ENCODE results near the gene COL12A1.

Gene COL12A1

DNA sequence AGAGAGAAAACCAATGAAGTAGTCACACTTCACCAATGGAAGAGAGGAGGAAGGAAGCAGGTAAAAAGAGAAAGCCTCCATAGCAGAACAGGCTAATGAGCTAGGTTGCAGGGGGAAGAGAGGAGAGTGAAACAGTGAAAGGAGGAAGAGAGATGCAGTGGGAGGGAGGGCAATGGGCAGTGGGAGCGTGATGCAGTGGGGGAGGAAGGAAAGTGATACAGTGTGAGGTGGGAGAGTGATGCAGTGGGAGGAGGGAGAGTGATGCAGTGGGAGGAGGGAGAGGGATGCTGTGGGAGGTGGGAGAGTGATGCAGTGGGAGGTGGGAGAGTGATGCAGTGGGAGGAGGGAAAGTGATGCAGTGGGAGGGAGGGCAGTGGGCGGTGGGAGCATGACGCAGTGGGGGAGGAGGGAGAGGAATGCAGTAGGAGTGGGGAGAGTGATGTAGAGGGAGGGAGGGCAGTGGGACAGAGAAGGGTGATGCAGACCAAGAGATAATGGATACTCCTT lies 29.7 kb downstream of the COL12A1 start:
- no peak for DNase-seq

- no peak for DNase-seq
Observed at GRCh38 chr6:75171986-75172385, 33.9 kb downstream of the COL12A1 start.

DNA sequence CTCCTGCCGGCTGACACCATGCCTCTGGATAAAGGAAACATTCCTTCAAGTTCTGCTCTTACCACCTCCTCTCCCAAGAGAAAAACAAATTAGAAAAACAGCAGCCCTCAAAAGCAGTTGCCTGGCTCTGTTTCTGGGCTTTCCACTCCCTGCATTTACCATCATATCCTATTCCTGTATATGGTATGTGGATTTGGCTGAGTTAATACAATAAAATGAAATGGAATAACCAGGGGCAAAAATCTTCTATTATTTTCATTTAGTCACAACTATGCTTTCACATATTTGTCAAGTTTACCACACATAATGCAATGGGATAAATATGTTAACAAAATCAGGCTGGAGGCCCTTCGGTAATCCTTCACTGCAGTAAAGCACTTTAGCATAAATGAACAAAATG lies 34.3 kb downstream of the COL12A1 start:
- DNase-seq: no peak

GRCh38 chr6:75170691-75171560 lies 34.9 kb downstream of the COL12A1 start:
- no peak for DNase-seq

GRCh38 chr6:75169689-75170586 lies 35.9 kb downstream of the COL12A1 start:
- DNase-seq: no peak

DNA sequence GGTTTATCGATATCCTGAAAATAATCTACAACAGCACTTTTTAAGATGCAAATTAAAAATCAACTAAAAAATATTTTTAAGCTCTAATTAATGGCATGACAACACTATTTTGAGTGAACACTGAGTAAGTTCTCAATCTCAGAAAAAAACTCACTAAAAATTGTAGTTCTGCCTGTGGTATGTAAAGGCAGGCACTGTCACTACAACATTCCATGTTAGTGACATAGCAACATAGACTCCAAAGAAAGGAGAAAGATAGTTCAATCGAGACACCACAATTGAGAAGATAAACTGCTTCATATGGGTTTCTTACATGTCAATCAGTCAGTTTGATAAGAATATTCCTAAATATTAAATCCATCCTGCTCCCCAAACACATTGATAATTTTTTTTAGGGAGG lies 38.0 kb downstream of the COL12A1 start:
- no peak for DNase-seq

- no peak for DNase-seq
Observed at GRCh38 chr6:75167325-75167724, 38.5 kb downstream of the COL12A1 start.

DNA sequence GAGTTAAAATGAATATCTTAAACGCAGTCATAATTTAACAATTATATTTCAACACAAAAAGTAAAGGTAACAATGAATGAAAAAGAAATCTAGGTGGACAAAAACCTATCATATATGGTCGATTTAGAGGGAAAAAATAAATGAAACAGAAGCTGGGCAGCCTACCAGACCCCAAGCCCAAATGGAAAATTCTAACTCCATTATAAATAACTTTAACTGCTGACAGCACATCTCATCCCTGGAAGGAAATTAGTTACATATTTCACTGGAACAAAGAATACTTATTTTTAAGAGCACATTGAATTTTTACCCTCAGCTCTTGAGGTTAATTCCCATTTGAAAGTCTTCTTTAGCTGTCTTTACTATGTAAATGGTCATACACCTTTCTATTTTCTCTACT lies 39.1 kb downstream of the COL12A1 start:
- DNase-seq: no peak

DNA sequence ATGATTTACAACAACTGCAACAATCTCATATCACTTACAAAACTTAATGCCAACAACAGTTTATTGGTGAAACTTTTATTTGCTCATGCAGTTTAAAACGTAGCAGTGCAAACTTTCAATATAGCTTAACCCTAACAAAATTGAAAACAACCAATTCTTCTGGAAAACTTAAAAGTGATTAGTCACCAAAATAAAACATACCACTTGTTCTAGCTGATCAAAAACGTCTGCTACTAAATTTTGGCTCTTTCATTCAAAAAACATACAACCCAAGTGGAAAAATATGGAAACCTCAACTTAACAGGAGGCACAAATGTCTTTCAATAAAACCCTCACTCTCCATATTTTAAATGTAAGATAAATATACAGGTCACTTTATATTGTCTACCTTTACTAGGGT lies 39.6 kb downstream of the COL12A1 start:
- DNase-seq: no peak

- no peak for DNase-seq
Observed at GRCh38 chr6:75158176-75158575, 47.7 kb downstream of the COL12A1 start.

- DNase-seq: no peak
Observed at GRCh38 chr6:75157336-75157735, 48.5 kb downstream of the COL12A1 start.

- no peak for DNase-seq
Observed at GRCh38 chr6:75156186-75156878, 49.5 kb downstream of the COL12A1 start.

DNA sequence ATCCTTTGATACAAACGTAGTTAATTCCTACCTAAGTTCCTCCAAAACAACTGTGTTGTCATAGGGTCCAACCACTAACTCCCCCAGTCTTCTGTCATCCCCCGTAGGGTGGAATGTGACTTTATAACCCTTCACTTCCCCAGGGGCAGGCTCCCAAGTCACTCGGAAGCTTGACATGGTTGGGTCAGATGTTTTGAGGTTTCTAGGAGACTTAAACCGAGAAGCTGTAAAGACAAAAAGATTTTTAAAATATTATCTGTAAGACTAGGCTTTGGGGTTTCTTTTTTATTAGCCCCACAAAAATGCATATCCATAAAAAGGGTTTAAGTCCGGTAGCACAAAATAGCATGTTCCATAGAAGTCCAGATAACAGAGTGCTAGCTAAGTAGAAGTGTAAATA lies 50.2 kb downstream of the COL12A1 start:
- DNase-seq: no peak

- DNase-seq: no peak
Observed at GRCh38 chr6:75154973-75155372, 50.9 kb downstream of the COL12A1 start.

DNA sequence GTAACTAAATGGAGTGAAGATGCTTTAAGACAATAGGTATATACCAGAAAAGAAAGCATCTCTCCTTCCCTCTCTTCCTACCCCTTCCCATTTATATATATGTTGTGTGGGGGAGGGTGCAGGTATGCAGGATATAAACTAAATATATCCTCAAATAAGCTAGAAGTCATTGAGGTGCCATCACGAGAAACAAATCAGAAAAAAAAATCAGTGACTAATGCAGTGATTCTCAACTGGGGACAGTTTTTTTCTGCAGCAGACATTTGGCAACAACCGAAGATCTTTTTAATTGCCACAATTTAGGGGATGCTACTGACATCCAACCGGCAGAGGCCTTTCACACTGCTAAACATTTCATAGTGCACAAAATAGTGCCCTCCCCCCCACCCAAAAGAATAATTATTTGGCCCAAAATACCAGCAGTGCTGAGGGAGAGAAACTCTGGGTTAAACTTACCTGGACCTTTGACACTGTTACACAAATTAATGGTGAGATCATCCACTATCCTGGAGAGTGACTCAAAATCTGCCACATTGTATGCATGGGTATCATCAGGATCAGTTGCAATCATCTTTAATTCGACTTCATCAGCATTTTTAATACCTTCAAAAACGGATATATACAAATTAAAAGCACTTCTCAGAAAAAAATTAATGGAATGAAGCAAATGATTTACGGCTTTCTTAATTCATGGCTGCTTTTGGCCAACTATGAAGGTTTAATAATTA lies 55.0 kb downstream of the COL12A1 start:
- no peak for DNase-seq

GRCh38 chr6:75149696-75150095 lies 56.2 kb downstream of the COL12A1 start:
- no peak for DNase-seq

- DNase-seq: no peak
Observed at GRCh38 chr6:75149240-75149639, 56.6 kb downstream of the COL12A1 start.

DNA sequence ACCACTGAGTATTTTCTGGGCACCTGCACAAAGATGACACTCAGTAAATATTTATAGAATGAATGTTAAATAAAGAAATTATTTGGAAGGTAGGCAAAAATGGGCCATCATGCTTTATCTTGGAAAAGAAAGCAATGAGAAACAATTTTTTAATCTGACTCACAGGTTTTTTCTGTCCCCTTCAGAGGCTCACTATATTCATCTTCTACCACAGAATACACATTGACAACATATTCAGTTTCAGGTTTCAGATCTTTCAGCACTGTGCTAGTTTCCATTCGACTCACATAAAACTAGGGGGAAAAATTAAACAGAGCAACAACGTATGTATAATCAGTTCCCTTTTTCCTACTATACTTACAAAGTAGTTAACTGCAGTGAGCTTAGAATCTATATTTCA lies 58.3 kb downstream of the COL12A1 start:
- no peak for DNase-seq

DNA sequence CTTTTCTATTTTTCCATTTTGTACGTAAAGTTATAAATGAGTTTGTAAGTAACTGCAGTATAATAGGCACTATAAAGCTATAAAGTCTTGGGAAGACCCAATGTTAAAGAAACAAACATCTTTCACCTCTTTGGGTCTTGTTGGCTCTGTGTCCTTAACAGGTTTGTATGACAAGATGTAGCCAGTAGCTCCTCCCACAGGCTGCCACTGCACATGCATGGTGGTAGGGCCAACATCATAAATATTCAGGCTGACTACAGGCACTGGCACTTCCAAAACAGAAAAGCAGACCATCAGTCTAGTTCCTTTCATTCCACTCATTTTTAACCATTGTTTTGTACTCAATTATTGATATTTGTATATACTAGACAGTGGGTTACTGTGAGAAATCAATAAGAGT lies 59.9 kb downstream of the COL12A1 start:
- no peak for DNase-seq

DNA sequence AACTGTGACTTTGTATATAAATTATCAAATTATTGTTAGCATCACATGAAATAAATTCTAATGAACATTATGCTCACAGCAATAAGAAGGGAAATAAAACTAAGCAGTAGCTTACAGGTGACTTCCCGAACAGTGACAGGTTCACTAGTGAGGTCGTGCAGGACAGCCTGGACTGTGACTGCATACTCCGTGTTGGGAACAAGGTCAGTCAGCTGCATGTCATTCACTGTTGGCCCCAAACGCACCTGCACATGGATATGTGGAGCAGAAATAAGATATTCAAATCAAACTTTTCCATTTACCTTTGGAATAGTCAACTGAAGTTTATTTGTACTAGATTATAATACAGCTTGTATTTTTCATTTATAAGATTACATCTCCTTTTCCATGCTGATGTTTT lies 60.6 kb downstream of the COL12A1 start:
- DNase-seq: no peak

GRCh38 chr6:75144386-75144785 lies 61.5 kb downstream of the COL12A1 start:
- DNase-seq: no peak

- no peak for DNase-seq
Observed at GRCh38 chr6:75143191-75143590, 62.7 kb downstream of the COL12A1 start.
